K562 (cell line): Measurements from ENCODE around the gene RETN. TPM values are rescaled to one million over a fixed set of nuclear protein-coding genes. Genes with fewer than 3 reads are reported as not detected.

Source experiments
- ARHGAP35 ChIP-seq: fragments of 450-650 bp; IDR thresholded peaks from 2 replicates; pipeline ENCODE4 v1.6.1; 2018; ENCODE audit not compliant: partially characterized antibody
- BCOR ChIP-seq: fragments of 450-650 bp; IDR thresholded peaks from 2 replicates; pipeline ENCODE4 v1.6.1; 2016
- CBFA2T3 ChIP-seq: fragments of 450-650 bp; IDR thresholded peaks from 2 replicates; pipeline ENCODE4 v1.6.1; 2017
- CTBP1 ChIP-seq: fragments of 450-650 bp; IDR thresholded peaks from 2 replicates; pipeline ENCODE4 v1.6.1; 2016; ENCODE audit warnings: borderline replicate concordance
- DIDO1 ChIP-seq: fragments of 450-650 bp; IDR thresholded peaks from 2 replicates; pipeline ENCODE4 v1.6.1; 2016; ENCODE audit warnings: low read depth, missing biosample characterization, missing genetic modification characterization
- ELF4 ChIP-seq: fragments of 450-650 bp; formaldehyde crosslinking; IDR thresholded peaks from 2 replicates; pipeline ENCODE4 v1.4.0; 2022; ENCODE audit warnings: missing genetic modification characterization
- ETV5 ChIP-seq: sonication (generic); formaldehyde crosslinking; IDR thresholded peaks from 2 replicates; pipeline ENCODE4 v1.4.0; 2020; ENCODE audit warnings: low read depth, mild to moderate bottlenecking, missing genetic modification reagents
- HDAC3 ChIP-seq: fragments of 450-650 bp; IDR thresholded peaks from 2 replicates; pipeline ENCODE4 v1.6.1; 2018; ENCODE audit warnings: borderline replicate concordance, mild to moderate bottlenecking, moderate library complexity; ENCODE audit not compliant: partially characterized antibody
- HSF4 ChIP-seq: fragments of 250-450 bp; sonication (Bioruptor Pico); IDR thresholded peaks from 2 replicates; pipeline ENCODE4 v2.1.2; 2022; ENCODE audit warnings: mild to moderate bottlenecking, moderate library complexity, borderline replicate concordance
- KDM1A ChIP-seq, 2 experiments: fragments of 450-650 bp; IDR thresholded peaks; 2 replicates each; pipeline ENCODE4 v1.6.1; 2016; ENCODE audit warnings: mild to moderate bottlenecking in 2 of 2
- MEF2D ChIP-seq: conservative IDR thresholded peaks from 2 replicates; pipeline ENCODE4 v1.6.1; 2016; ENCODE audit warnings: low read depth, missing genetic modification characterization, missing compliant biosample characterization
- MEIS2 ChIP-seq: fragments of 450-650 bp; IDR thresholded peaks from 2 replicates; pipeline ENCODE4 v1.6.1; 2014; ENCODE audit warnings: mild to moderate bottlenecking; ENCODE audit not compliant: partially characterized antibody
- NR1H2 ChIP-seq: sonication (generic); formaldehyde crosslinking; IDR thresholded peaks from 2 replicates; pipeline ENCODE4 v1.4.0; 2020; ENCODE audit warnings: mild to moderate bottlenecking, missing genetic modification reagents
- PTTG1 ChIP-seq: fragments of 450-650 bp; IDR thresholded peaks from 2 replicates; pipeline ENCODE4 v1.6.1; 2016; ENCODE audit warnings: low read depth, mild to moderate bottlenecking, missing genetic modification characterization, missing compliant biosample characterization
- RBM25 ChIP-seq: fragments of 200-400 bp; formaldehyde crosslinking; IDR thresholded peaks from 2 replicates; pipeline ENCODE4 v1.6.1; 2018; ENCODE audit warnings: low read length, low read depth, moderate library complexity; ENCODE audit not compliant: severe bottlenecking
- RCOR1 ChIP-seq, 2 experiments: IDR thresholded peaks; 2 replicates each; pipeline ENCODE4 v1.6.1; 2012; ENCODE audit warnings: low read depth in 2 of 2, low read length in 2 of 2, borderline replicate concordance in 1 of 2, improper control_type of control experiment in 1 of 2
- SETDB1 ChIP-seq: IDR thresholded peaks from one replicate; pipeline ENCODE4 v1.6.1; 2012; ENCODE audit warnings: low read length, control low read depth, inconsistent platforms
- SP2 ChIP-seq: IDR thresholded peaks from 2 replicates; pipeline ENCODE4 v1.6.1; 2011; ENCODE audit warnings: mild to moderate bottlenecking, low read depth, low read length, moderate library complexity; ENCODE audit not compliant: poor library complexity, severe bottlenecking; ENCODE audit errors: extremely low read depth
- TCF3 ChIP-seq: sonication (generic); formaldehyde crosslinking; IDR thresholded peaks from 2 replicates; pipeline ENCODE4 v1.4.0; 2020; ENCODE audit warnings: mild to moderate bottlenecking, missing genetic modification reagents
- TCF7 ChIP-seq: sonication (generic); IDR thresholded peaks from 2 replicates; pipeline ENCODE4 v1.6.1; 2016; ENCODE audit warnings: antibody characterized with exemption, borderline replicate concordance
- ZFX ChIP-seq: sonication (generic); formaldehyde crosslinking; IDR thresholded peaks from 2 replicates; pipeline ENCODE4 v1.8.0; 2022; ENCODE audit warnings: mild to moderate bottlenecking, missing genetic modification reagents, moderate library complexity
- ZNF217 ChIP-seq: sonication (generic); formaldehyde crosslinking; IDR thresholded peaks from 2 replicates; pipeline ENCODE4 v1.8.0; 2022; ENCODE audit warnings: mild to moderate bottlenecking, missing genetic modification reagents
- ZNF717 ChIP-seq: fragments of 250-450 bp; sonication (Bioruptor Pico); IDR thresholded peaks from 2 replicates; pipeline ENCODE4 v1.5.0; 2021
- ZNF764 ChIP-seq: fragments of 250-450 bp; sonication (Bioruptor Pico); IDR thresholded peaks from 2 replicates; pipeline ENCODE4 v1.4.0; 2020; ENCODE audit warnings: low read depth, mild to moderate bottlenecking, moderate library complexity
- polyA plus RNA-seq, 8 experiments: library from polyadenylated mRNA; depleted of rRNA in 4 of 8; stranded (reverse) in 5 of 8; unstranded in 3 of 8; fragments of >200 nt; fragmentation: Nextera tagmentation in 2 of 8; fragmentation: Illumina TruSeq in 1 of 8; extraction: Ambion mirVana in 2 of 8; extraction: Trizol in 1 of 8; gene quantifications; 2 replicates each; pipeline versions ENCODE4 v1.2.1 to v1.2.3, GENCODE V29; 2011 to 2014; ENCODE audit warnings: inconsistent platforms in 1 of 8, missing spikeins in 1 of 8
- total RNA-seq, 7 experiments: library from RNA; depleted of rRNA in 6 of 7; stranded (reverse); fragments of >200 nt in 6 of 7; fragmentation: Illumina TruSeq in 2 of 7; extraction: Trizol in 2 of 7; gene quantifications; 2 replicates each; pipeline versions ENCODE4 v1.2.1 to v1.2.3, GENCODE V29; 2011 to 2021; ENCODE audit warnings: low replicate concordance in 1 of 7
- TF ChIP-seq, protein P1 (sequence below): conservative IDR thresholded peaks from 2 replicates; pipeline ENCODE4 v1.6.1; 2011; ENCODE audit warnings: low read depth, mild to moderate bottlenecking, low read length; ENCODE audit not compliant: control insufficient read depth
- TF ChIP-seq, protein P2 (sequence below): fragments of 450-650 bp; IDR thresholded peaks from 2 replicates; pipeline ENCODE4 v1.6.1; 2016; ENCODE audit warnings: low read depth, mild to moderate bottlenecking, moderate library complexity
- TF ChIP-seq, protein P3 (sequence below): fragments of 450-650 bp; formaldehyde crosslinking; IDR thresholded peaks from 2 replicates; pipeline ENCODE4 v1.4.0; 2020; ENCODE audit warnings: mild to moderate bottlenecking, moderate library complexity

Gene RETN
- total and polyA plus RNA-seq, 9 of the 15 experiments (the other 6 are each of a cell fraction or from before 2014, with no cell fraction given), result not detected

DNA sequence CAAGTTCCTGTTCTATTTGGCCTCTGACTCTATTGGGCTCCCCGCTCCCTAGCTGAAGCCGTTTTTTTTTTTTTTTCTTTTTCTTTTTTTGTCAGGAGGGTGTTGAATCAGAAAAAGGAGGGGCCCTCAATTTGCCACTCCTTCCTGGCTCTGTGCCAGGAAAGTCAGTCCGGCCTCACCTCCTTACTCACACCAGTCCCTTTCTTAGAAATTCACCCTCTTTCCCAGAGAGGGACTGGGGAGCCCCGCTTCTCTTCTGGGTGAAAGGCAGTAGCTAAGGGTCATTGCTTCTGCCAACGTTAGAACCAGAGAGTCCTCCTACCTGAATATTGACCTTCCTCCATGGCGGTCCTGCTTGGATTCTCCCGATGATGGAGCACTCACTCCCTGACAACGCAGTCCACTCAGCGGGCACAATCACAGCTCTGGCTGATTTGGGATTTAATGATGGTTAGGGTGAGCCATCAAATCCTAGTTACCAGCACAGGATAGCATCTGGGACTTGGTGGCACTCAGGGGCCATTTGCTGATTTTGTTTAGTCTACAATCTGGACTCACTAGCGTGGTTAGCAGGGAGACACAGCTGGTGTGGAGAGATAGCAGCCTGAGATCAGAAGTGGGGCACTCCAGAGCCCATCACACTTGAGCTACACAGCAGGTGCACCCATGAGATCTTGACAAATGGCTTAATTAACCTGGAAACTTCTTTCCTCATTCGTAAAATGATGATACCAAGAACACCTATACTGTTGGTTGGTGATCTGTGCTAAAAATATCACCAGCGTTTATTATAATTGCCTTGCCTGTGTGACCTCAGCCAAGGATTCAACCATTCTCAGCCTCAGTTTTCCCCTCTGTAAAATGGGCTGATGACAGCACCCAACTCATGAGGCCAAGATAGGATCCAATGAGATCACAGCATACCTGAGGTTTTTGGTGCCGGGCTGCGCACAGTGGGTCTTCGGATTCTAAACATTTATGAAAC is 30.9 kb downstream of the RETN start (continued):
- TF ChIP-seq, protein P1, sequence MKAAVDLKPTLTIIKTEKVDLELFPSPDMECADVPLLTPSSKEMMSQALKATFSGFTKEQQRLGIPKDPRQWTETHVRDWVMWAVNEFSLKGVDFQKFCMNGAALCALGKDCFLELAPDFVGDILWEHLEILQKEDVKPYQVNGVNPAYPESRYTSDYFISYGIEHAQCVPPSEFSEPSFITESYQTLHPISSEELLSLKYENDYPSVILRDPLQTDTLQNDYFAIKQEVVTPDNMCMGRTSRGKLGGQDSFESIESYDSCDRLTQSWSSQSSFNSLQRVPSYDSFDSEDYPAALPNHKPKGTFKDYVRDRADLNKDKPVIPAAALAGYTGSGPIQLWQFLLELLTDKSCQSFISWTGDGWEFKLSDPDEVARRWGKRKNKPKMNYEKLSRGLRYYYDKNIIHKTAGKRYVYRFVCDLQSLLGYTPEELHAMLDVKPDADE, result no peak
- no peak for TF ChIP-seq SP2
- TF ChIP-seq, protein P2, sequence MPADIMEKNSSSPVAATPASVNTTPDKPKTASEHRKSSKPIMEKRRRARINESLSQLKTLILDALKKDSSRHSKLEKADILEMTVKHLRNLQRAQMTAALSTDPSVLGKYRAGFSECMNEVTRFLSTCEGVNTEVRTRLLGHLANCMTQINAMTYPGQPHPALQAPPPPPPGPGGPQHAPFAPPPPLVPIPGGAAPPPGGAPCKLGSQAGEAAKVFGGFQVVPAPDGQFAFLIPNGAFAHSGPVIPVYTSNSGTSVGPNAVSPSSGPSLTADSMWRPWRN, result 0 out of 2 replicates have a peak, but pooled peaks have one; percentile 27
- no peak for TF ChIP-seq ZNF764 (CRISPR knock-in tag)
- TF ChIP-seq ELF4 (CRISPR knock-in tag), result no peak
- no peak for TF ChIP-seq HSF4 (CRISPR knock-in tag)
- TF ChIP-seq CBFA2T3, result peak; percentile 91
- peak; percentile 96 for TF ChIP-seq BCOR
- TF ChIP-seq MEIS2, result peak; percentile 17
- TF ChIP-seq TCF3 (CRISPR knock-in tag), result peak; percentile 88
- no peak for TF ChIP-seq NR1H2 (CRISPR knock-in tag)
- TF ChIP-seq, protein P3, sequence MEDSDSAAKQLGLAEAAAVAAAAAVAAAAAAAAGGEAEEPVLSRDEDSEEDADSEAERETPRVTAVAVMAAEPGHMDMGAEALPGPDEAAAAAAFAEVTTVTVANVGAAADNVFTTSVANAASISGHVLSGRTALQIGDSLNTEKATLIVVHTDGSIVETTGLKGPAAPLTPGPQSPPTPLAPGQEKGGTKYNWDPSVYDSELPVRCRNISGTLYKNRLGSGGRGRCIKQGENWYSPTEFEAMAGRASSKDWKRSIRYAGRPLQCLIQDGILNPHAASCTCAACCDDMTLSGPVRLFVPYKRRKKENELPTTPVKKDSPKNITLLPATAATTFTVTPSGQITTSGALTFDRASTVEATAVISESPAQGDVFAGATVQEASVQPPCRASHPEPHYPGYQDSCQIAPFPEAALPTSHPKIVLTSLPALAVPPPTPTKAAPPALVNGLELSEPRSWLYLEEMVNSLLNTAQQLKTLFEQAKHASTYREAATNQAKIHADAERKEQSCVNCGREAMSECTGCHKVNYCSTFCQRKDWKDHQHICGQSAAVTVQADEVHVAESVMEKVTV (CRISPR knock-in tag), result no peak
- TF ChIP-seq ETV5 (CRISPR knock-in tag), result no peak
- TF ChIP-seq RBM25, result peak; percentile 97
- no peak for TF ChIP-seq PTTG1 (tag)
- no peak for TF ChIP-seq ZFX
- no peak for TF ChIP-seq ZNF717 (CRISPR knock-in tag)
- no peak for TF ChIP-seq HDAC3
- no peak for TF ChIP-seq DIDO1
- no peak for TF ChIP-seq ARHGAP35
- no peak for TF ChIP-seq SETDB1
- no peak for TF ChIP-seq TCF7
- peak in 1 of 2 experiments; percentile 47; a peak in 2 of 4 replicates for TF ChIP-seq RCOR1 (IDR thresholded peaks at IDR 0.05; ENCODE audit: borderline replicate concordance in 1 of 2, low read depth in 2 of 2, low read length in 2 of 2)
- TF ChIP-seq MEF2D (tag), result no peak
- TF ChIP-seq CTBP1, result peak; percentile 59; the same call in 1 of the 2 replicates
- TF ChIP-seq ZNF217 (CRISPR knock-in tag), result no peak
- TF ChIP-seq KDM1A (IDR thresholded peaks at IDR 0.05), result peak; percentile 84 to 86
